Activated T-cell treated with anti-CD3 and anti-CD28 coated beads, Interleukin-2, amount 50 U/mL, for 48 hours (primary cell): Measurements from ENCODE around the gene SPDEF.

Experiments used
- DNase-seq, 2 experiments: peaks; one replicate each; pipeline ENCODE4 v3.0.0-alpha.2; 2020

Gene SPDEF

DNA sequence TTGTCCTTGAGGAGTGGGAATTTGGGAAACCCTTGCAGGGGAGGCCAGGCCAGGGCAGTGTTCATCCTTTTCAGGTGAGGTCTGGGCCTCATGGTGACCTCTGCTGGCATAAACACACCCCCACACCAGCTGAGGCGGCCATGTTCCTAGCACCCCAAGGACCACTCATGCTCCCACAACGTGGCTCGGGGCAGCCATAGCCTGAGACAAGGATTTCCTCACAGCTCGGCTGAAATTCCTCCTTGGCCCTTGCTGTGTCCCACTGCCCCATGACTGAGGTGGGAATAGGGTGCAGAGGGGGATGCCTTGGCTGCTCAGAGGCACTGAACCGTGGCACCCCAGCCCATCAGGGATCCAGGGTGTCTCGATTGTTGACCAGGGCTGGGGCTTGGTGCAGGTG is 27.3 kb upstream of the SPDEF start:
- no peak for DNase-seq

DNA sequence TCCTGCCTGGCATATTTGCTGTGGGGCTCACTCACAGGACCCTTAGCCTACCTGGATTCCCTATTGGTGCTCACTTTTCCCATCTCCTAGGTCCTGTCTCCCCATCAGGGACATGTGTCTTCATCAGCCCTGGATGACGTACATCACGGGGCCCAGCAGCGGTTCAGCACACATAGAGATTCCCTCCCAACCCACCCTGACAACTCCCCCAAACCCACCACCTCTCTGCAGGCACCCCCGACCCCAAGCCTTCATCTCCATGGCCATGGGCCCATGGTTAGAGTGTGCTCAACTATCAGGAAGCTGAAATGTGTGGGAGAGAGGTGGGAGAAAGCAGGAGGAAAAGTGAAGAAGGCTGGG is 25.4 kb upstream of the SPDEF start:
- no peak for DNase-seq

DNA sequence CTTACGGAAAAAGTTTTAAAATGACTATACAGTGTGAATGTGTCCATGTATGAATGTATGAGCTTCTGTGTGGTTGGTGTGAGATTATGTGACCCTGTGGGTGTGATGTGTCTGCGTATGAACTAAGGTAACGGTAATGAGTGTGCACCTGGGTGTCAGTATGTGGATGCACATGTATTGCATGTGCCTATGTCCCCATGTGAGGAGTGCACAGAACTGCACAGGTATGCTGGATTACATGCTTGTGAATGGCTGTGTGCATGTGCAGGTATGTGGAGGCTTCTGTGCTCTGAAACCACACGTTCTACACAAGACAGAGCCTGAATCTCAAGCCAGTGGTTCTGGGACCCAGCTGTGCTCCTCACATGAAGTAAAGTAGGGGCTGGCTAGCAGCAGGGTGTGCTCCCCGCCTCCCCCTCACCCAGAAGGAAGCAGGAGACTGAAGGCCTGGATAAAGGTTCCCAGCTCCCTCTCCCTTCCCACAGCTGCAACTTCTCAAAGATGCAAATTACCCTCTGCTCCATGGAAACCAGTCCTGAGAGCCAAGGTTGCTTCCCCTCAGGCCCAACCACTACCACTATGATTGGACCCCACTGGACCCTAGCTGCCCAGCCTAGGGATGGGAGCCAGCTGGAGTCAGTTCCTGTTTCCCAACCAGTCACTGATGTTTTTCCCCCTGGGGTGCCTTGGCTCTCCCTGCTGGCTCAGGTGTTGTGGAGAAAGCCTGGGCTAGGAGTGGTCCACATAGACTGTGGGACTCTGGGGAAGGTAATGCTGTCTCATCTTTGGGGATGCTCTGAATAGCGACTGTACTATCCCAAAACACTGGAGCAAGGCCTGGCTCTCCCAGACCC is 24.8 kb upstream of the SPDEF start:
- no peak for DNase-seq

DNA sequence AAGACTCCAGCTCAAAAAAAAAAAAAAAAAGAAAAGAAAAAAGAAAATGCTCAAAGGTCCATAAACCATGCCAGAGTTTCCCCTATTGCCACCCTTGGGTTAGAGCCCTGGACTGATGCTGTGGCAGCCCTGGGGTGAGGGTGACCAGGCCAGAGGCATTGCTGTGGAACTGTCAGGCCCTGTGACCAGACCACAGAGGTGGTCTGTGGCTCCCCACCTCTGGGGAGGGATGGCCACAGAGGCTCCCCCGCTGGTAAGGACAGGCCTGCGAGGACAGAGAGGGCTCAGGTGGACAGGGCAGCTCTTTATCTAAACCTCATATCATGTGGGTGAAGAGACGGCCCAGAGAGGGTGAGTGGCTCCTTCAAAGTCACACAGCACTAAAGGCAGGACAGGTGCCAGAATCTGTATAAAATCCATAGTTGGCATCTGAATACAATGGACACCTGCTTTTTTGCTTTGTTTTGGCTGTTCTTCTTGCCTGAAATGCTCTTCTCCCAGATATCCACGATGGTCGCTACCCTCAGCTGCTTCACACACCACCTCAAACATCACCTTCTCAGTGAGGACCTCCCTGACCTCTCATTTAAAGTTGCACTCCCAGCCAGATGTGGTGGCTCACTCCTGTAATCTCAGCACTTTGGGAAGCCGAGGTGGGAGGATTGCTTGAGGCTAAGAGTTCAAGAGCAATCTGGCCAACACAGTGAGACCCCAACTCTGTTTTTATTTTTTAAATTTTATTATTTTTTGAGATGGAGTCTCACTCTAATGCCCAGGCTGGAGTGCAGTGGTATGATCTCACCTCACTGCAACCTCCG is 22.5 kb upstream of the SPDEF start:
- no peak for DNase-seq

DNA sequence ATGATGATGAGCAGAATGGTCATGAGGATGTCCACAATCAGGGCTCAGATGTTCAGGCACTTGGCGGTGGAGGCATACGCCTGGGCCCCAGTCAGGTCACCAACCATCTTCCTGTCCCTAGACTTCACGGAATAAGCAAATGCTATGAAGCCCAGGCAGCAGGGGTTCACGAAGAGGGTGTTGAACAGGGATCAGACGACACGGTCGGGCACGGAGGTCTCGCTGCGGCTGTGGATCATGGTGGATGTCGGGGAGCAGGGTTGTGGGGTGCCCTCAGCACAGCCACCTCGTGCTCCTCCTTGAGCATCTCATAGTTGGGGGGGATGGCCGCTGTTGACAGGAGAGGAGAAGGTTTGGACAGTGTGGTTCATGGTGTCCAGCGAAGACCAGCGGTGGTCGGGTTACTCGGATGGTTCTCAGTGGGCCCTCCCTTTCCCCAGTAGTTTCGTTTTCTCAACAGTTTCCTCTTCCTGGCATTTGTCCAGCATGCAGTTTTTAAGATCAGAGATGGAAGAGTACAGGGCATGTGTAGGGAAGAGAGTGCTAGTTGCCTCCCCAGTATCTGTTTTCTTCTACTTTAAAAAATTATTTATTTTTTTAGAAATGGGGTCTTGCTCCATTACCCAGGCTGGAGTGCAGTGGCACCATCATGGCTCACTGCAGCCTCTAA is 20.3 kb upstream of the SPDEF start:
- DNase-seq, result no peak

DNA sequence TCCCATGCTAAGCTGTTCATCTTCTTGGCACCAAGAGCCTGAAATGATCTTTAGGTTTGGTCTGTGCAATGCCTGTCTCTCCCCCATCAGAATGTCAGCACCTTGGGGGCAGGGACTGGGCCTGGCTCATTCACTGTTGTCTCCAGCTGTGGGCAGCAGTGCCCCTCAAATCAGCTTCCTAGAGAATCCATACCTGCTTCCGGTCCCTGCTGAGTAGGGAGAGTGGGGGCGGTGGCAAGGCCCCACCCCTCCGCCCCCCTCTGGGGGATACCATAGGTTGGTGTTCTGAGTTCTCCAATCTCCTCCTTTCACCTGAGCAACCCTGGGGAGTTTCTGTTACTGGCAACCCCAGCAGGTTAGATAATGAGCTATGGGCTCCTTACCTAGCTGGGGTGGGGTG is 19.2 kb upstream of the SPDEF start:
- no peak for DNase-seq

DNA sequence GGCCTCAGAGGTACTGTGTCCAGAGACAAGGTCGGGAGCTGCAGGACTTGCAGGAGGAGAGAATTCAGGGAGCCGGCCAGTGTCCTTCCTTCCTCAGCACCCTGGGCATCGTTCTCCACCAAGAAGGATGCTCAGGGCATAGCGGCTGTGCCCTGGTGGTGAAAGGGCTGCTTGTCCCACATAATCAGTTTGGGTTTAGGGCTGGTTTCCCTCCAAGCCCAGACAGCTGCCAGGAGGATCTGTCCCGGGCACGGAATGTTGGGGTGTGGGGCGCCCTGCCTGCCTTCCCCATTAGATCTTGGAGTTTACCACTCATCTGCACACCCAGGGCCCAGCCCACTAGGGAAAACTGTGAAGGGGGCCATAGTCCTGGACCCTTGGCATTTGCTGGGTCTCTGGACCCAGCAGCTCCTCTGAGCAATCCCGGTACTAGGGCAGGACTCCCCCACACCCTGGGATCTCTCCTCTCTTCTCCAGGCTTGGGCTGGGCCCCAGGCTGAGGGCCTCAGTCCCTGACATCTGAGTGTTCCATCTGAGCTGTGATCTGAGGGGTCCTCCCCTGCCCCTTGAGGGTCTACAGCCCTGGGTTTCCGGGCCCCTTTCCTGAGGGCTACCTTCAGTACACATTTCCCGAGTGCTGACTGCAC is 18.6 kb upstream of the SPDEF start:
- no peak for DNase-seq

DNA sequence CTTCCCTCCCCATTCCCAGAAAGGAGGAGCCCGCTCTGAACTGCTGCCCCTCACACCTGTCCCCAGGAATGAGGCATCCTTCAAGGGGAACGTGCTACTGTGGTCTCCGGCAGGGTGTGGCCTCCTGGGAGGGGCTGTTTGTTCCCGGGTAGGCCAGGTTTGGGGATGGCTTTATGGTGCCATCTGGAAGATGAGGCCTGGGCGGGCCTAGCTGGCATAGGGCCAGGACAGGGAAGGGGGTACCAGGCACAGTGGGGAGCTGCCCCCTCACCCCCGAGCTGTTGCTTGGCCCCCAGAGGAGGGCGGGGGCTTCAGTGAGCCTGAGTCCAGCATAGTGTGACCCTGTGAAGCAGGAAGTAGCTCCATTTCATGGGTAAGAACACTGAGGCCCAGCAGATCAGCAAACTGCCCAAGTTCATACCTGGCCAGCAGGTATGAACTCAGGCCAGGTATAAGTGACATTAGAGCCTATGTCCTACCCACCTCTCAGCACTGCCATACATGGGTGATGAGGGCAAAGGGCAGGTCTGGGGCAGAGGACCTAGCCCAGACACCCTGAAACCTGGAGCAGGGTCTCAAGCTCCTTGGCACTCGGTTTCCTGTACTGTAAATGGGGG is 17.5 kb upstream of the SPDEF start:
- no peak for DNase-seq

DNA sequence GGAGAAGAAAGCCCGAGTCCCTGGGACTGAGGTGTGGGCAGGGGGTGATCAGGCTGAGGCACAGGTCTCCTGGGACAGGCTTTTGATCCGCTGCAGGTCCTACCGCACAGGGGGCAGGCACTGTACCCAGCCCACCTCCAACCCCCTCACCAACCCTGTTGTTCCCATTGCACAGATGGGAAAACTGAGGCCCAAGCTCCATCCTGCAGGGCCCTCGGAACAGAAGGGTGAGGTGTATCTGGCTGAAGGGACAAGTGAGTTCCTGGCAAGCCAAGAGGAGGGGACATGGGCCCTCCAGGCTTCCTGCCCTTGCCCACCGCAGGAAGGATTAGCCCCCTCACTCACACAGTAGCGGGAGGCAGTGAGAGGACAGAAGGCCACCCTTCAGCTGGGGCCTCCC is 16.5 kb upstream of the SPDEF start:
- DNase-seq, result no peak

DNA sequence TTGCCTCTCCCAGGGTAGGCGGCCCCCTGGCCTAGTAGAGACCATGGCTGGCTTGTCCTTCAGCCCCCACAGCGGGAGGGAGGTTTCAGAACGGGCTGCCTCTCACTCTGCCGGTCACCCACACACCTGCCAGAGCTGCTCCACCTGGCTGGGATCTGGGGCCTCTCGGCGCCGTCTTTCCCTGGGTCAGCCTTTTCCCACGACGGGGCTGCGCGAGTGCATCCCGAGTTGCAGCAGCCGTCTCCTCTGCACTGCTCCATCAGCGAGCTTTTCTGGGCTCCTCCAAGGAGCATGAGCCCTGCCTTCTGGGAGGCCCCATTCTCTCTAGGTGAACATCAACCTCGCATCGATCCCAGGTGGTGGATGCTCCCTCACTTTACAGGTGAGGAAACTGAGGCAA is 15.9 kb upstream of the SPDEF start:
- no peak for DNase-seq

DNA sequence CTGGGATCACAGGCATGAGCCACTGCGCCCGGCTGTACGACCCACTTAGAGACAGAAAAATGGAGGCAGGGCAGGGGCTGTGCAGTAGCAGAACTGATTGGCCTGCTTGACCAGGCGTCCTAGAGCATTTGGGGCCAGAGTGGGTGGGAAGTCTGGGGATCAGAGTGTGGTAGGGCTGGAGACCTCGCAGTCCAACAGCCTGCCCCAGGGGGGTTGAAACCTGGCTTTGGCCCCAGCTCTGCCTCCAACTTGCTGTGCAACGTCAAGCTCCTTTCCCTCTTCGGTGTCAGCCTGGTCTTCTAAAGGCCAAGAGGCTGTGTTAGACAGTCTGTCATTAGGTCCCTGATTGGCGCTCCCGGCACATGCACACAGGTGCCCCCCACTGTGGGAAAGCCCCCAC is 15.3 kb upstream of the SPDEF start:
- no peak for DNase-seq

DNA sequence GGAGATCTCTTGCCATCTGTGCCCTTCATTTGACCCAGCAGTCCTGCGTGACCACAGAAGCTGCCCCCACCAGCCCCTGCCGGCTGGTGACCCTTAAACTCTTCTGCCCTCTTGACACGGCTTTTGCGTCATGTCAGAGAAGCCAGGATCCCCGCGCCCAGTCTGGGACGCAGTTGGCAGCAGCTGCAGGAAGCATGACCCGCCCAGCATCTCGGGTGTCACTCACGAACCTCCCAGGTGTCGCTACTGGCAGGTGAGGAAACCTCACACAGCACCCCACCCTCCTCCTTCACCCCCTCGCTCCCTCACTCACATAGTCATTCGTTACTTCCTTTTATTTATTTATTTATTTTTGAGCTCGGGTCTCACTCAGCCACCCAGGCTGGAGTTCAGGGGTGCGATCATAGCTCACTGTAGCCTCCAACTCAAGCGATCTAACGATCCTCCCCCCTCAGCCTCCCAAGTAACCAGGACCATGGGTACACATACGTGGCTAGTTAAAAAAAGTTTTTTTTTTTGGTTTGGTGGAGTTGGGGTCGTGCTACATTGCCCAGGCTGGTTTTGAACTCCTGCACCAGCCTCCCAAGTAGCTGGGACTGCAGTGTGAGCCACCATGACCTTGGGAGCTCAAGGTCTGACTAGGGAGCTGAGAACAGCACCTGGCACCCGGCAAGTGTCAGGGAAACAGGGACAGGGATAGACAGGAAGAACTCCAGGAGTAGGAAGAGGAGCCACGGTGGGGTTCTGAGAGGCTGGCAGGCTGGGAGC is 14.1 kb upstream of the SPDEF start:
- no peak for DNase-seq

DNA sequence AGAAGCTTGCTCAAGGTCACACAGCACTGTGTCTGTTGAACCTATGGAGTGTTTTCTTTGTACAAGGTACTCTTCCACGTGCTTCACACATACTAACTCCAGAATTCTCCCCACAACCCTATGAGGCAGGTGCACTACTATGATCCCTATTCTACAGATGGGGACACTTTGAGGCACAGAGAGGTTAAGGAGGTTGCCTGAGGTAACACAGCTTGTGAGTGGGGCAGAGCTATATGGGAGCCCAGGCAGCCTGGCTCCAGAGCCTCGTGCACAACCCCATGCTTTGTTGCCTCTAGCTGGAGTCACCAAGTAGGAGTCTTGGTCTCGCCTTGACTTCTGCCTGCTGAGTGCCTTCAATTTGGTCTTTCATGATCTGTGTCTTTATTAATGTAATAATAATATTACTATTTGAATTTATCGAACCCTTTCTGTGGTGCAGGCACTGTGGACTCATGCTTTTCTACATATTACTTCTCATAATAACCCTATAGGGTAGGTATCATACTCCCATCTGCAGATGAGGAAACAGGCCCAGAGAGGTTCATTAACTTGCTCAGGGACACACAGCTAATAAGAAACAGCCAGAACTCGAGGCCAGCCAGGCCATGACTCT is 13.3 kb upstream of the SPDEF start:
- DNase-seq, result no peak

DNA sequence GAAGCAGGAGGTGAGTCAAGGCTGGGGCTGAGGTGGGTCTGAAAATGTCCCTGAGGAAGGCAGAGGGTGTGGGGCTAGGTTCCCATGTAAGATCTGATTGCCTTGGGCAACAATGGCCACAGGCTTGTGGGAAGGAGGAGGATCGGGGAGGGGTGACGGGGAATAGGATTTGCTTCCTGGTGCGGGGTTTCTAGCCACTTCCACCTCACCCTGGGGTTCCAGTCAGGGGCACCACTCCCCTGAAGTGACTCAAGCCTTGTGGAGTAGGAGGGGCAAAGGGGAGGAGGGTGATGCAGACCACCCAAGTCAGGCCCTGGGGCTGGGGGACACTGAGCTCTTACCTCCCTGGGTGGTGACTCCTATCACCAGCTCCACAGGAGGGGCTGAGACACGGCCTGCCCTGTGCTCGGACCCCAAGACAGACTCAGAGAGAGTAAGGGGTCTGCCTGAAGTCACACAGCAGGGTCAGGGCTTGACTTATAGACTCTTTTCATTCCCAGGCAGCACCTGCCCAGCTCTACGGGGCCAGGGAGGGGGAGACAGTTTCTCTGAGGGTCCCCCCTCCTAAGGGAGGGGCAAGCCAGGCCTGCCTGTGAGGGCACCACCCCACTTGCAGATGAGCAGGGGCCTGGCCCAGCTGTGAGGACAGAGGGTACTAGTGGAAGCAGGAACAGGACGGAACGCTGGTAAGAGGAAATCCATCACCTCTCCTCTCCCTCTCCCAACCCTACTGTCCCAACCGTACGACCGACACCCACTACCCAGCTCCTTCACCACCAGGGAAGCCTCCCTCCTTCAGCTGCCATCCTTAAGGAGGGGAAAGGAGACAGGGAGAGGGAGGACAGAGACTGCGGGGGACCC is 12.4 kb upstream of the SPDEF start:
- no peak for DNase-seq

DNA sequence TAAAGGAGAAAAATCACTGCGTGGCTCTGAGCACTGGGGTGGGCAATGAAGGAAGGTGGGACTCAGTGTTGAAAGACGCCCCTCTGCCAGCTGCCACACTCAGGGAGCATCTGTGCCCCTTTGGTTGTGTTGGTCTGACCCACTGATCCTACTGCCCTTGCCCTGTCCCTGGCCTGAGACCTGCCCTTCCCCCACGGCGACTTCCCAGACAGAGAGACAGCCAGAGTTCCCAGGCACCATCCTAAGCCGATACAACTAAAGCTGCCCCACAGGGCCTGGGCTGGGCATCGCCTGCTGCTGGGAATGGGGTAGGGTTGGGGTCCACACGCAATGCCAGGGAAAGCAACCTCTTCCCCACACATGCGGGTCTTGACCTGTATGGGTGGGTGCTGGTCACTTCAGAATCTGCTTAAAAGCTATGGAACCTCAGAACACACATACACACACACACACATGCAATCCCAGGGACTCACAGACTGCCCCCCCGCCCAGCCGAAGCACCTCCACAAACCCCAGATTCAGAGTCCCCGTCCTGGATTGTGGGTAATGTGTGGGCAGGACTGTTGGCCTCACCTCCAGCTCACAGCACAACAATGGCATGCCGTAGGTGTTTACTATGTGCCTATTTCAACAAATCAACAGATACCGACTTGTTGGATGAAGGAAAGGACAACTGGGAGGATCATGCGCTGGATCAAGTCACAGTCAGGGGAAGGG is 10.9 kb upstream of the SPDEF start:
- no peak for DNase-seq

DNA sequence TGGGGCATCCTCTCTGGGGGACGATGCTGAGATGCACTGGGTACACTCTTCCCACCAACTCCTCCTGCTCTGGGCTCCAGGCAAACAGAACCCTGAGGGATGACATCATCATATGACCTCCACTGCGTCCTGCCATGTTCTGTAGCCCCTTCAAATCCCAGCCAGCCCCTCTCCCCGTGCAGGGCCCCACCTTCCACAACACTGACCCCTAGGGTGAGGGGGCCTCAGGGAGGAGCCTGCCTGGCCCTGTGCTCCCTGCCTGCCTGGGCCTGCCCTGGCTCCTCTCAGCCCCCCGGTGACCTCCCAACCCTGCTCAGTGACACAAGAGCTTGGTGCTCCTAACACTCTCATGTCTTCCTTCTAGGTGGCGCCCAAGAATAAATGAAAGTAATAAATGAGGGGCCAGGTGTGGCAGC is 9.6 kb upstream of the SPDEF start:
- DNase-seq, result no peak

DNA sequence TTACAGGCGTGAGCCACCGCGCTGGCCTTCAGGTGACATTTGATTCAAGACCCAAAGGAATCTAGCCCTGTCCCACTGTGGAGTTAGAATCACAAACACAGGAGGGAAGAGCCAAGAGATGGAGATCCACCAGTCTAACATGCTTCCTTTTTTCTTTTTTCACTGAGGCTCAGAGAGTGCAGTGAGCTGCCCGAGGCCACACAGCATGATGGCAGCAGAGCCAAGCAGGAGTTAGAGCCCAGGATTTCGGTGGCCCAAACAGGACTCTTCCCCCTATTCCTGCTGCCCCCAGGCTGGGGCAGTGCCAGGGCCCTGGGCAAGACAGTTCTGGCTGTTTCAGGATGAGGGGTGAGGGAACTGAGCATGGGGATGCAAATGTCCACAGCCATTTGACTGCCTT is 8.1 kb upstream of the SPDEF start:
- no peak for DNase-seq

DNA sequence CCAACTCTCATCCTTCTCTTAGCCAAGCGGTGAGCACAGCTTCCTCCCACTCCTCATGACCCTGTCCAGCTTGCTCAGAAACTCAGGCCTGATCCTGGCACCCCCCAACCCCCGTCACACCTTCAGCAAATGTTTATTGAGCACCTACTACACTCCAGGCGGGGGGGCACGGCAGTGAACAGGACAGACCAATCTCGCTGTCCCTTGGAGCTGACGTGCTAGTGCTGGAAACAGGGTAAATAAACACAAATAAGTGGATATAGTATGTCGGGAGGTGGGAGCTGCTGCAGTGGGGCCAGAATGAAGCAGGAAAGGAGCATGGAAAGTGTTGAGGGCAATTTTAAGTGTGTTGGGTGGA is 7.4 kb upstream of the SPDEF start:
- DNase-seq, result no peak

DNA sequence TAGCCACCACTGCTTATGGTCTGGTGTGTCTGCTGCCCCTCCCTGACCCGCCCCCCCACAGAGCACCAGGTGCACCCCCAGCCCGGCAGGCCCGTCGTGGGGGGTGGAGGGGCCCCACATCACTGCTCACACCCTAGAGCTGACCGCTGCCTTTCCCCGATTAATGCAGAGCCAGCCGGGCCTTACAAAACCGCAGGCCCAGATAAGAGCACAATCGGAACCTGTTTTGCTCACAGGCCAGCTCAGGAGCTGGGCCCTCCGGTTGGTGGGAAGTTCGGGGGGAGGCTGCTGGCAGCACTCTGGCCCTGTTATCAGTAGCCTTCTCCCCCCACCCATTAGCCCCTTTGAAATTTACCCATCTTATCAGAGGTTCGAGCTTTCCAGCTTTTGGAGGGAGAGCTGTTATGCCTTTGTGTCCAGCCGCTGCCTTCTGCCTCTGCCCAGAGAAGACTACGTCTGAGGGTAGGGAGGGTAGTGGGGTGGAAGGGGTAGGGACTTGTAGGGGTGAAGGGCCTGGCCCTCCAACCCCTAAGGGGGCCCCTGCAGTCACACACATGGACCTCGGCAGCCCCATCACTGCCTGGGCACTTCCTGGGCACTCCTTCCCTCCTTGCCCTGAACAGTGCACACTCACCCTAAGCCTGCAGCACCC is 6.9 kb upstream of the SPDEF start:
- no peak for DNase-seq
